Neutrophil (primary cell): Measurements from ENCODE around the gene ADCY7.

ENCODE experiments used
- H3K27ac ChIP-seq: fragments of 200-600 bp; sonication (generic); 2 replicates; pipeline ENCODE4 v1.5.1; 2016; ENCODE audit warnings: mild to moderate bottlenecking, moderate library complexity
- H3K27me3 ChIP-seq: fragments of 200-600 bp; sonication (generic); 2 replicates; pipeline ENCODE4 v1.6.0; 2016; ENCODE audit warnings: mild to moderate bottlenecking
- H3K36me3 ChIP-seq: fragments of 200-600 bp; sonication (generic); 2 replicates; pipeline ENCODE4 v1.5.1; 2017
- H3K4me1 ChIP-seq, 2 experiments: fragments of 200-600 bp in 1 of 2; sonication (generic) in 1 of 2; 1 replicate in 1 of 2; 2 replicates in 1 of 2; pipeline versions ENCODE4 v1.5.1 to v1.6.1; 2013 to 2016; ENCODE audit warnings: low read depth in 1 of 2, low read length in 1 of 2, mild to moderate bottlenecking in 1 of 2, moderate library complexity in 1 of 2; ENCODE audit not compliant: control insufficient read depth in 1 of 2, insufficient read depth in 1 of 2
- H3K4me3 ChIP-seq, 2 experiments: fragments of 200-600 bp in 1 of 2; sonication (generic) in 1 of 2; 1 replicate in 1 of 2; 2 replicates in 1 of 2; pipeline ENCODE4 v1.5.1; 2013 to 2016; ENCODE audit warnings: low read depth in 1 of 2, low read length in 1 of 2, mild to moderate bottlenecking in 1 of 2, moderate library complexity in 1 of 2
- H3K9me3 ChIP-seq: fragments of 200-600 bp; sonication (generic); 2 replicates; pipeline ENCODE4 v1.5.1; 2016
- CTCF ChIP-seq: fragments of 200-600 bp; sonication (generic); IDR thresholded peaks from 2 replicates; pipeline ENCODE4 v1.5.1; 2016; ENCODE audit warnings: antibody characterized with exemption

ADCY7 gene

GRCh38 chr16:50261707-50262235 is 4.6 kb upstream of the ADCY7 start:
- TF ChIP-seq CTCF, result no peak
- peaks cover 9 to 11% of the 10 kb centered on the region in 2 experiments for H3K4me1 ChIP-seq

GRCh38 chr16:50263060-50263909 is 3.1 kb upstream of the ADCY7 start:
- peaks cover 22 to 26% of the 10 kb centered on the region in 2 experiments for H3K4me1 ChIP-seq
- H3K9me3 ChIP-seq, result no peaks in the 10 kb centered on the region
- no peak overlapping the region for H3K27ac ChIP-seq
- TF ChIP-seq CTCF, result no peak
- H3K4me3 ChIP-seq, result no peak overlapping the region
- no peaks in the 10 kb centered on the region for H3K36me3 ChIP-seq
- H3K27me3 ChIP-seq, result peaks cover 13% of the 10 kb centered on the region

More at GRCh38 chr16:50261707-50262235, 4.6 kb upstream of the ADCY7 start:
- no peak overlapping the region for H3K27ac ChIP-seq
- H3K36me3 ChIP-seq, result no peaks in the 10 kb centered on the region
- no peak overlapping the region for H3K4me3 ChIP-seq
- H3K27me3 ChIP-seq, result peaks cover 13% of the 10 kb centered on the region
- no peaks in the 10 kb centered on the region for H3K9me3 ChIP-seq

- Histone ChIP-seq H3K4me3 (no peak overlapping the region), H3K4me1 (peaks cover 22 to 27% of the 10 kb centered on the region in 2 experiments), H3K9me3 (no peaks in the 10 kb centered on the region), H3K36me3 (no peaks in the 10 kb centered on the region), H3K27me3 (peaks cover 10% of the 10 kb centered on the region), H3K27ac (no peak overlapping the region)
- TF ChIP-seq CTCF, result no peak
These were observed 2.1 kb upstream of the ADCY7 start for GRCh38 chr16:50263940-50264929.

- H3K36me3 ChIP-seq, result no peaks in the 10 kb centered on the region
- no peak overlapping the region for H3K27ac ChIP-seq
- H3K4me1 ChIP-seq, result peaks cover 23 to 29% of the 10 kb centered on the region in 2 experiments
- H3K27me3 ChIP-seq, result no peaks in the 10 kb centered on the region
- no peak for TF ChIP-seq CTCF
- no peaks in the 10 kb centered on the region for H3K9me3 ChIP-seq
- no peak overlapping the region for H3K4me3 ChIP-seq
These were observed 1.1 kb upstream of the ADCY7 start for GRCh38 chr16:50265260-50265659.

- Histone ChIP-seq H3K9me3 (no peaks in the 10 kb centered on the region), H3K4me1 (peaks cover 28 to 34% of the 10 kb centered on the region in 2 experiments), H3K27ac (no peak overlapping the region), H3K4me3 (no peak overlapping the region), H3K27me3 (no peaks in the 10 kb centered on the region), H3K36me3 (no peaks in the 10 kb centered on the region)
- no peak for TF ChIP-seq CTCF
These were observed 525 bp upstream of the ADCY7 start for GRCh38 chr16:50265716-50266336.
